DOHH2 (cell line): ENCODE results near the gene MAP3K20.
"Not testable (repeated sequence)": the region's sequence is repeated elsewhere in the genome, so short reads cannot be mapped to it uniquely, and the experiment has no call there.

ENCODE experiments used
- H3F3A ChIP-seq: fragments of 200-600 bp; sonication (generic), shearing (Covaris generic); 2 replicates; pipeline ENCODE4 v1.6.0; 2016; ENCODE audit warnings: antibody characterized with exemption, mild to moderate bottlenecking; ENCODE audit not compliant: control insufficient read depth, insufficient read depth
- H3K27ac ChIP-seq: fragments of 200-600 bp; sonication (generic); 2 replicates; pipeline ENCODE4 v1.5.1; 2014; ENCODE audit warnings: low read depth, mild to moderate bottlenecking, low read length, moderate library complexity
- H3K27me3 ChIP-seq: fragments of 200-600 bp; sonication (generic); 2 replicates; pipeline ENCODE4 v1.6.1; 2014; ENCODE audit warnings: mild to moderate bottlenecking, low read length, mixed read lengths; ENCODE audit not compliant: control insufficient read depth
- H3K36me3 ChIP-seq: fragments of 200-600 bp; sonication (generic); 2 replicates; pipeline ENCODE4 v1.6.1; 2014; ENCODE audit warnings: mild to moderate bottlenecking, low read length, moderate library complexity, mixed read lengths; ENCODE audit not compliant: control insufficient read depth
- H3K4me1 ChIP-seq: fragments of 200-600 bp; sonication (generic); 2 replicates; pipeline ENCODE4 v1.6.1; 2014; ENCODE audit warnings: mild to moderate bottlenecking, low read length, mixed read lengths; ENCODE audit not compliant: control insufficient read depth
- H3K4me2 ChIP-seq: fragments of 200-600 bp; sonication (generic); 2 replicates; pipeline ENCODE4 v1.6.0; 2014; ENCODE audit warnings: mild to moderate bottlenecking, low read length, moderate library complexity
- H3K4me3 ChIP-seq: fragments of 200-600 bp; sonication (generic); 2 replicates; pipeline ENCODE4 v1.5.1; 2014; ENCODE audit warnings: mild to moderate bottlenecking, low read length, mixed read lengths
- H3K79me2 ChIP-seq: fragments of 200-600 bp; sonication (generic); 2 replicates; pipeline ENCODE4 v1.6.1; 2014; ENCODE audit warnings: mild to moderate bottlenecking, low read length, mixed read lengths; ENCODE audit not compliant: control insufficient read depth
- H3K9me2 ChIP-seq: fragments of 200-600 bp; sonication (generic); replicated peaks from 2 replicates; pipeline ENCODE4 v1.6.1; 2014; ENCODE audit warnings: mild to moderate bottlenecking, low read length, mixed read lengths; ENCODE audit not compliant: control insufficient read depth
- H3K9me3 ChIP-seq: fragments of 200-600 bp; sonication (generic); 2 replicates; pipeline ENCODE4 v1.6.1; 2014; ENCODE audit warnings: antibody characterized with exemption, low read length, mixed read lengths; ENCODE audit not compliant: control insufficient read depth, insufficient read depth
- H4K20me1 ChIP-seq: fragments of 200-600 bp; sonication (generic); 2 replicates; pipeline ENCODE4 v1.6.0; 2014; ENCODE audit warnings: low read depth, mild to moderate bottlenecking, antibody characterized with exemption, low read length, moderate library complexity; ENCODE audit not compliant: control insufficient read depth, insufficient read depth
- CTCF ChIP-seq: fragments of 200-600 bp; sonication (generic); IDR thresholded peaks from one replicate; pipeline ENCODE4 v1.5.1; 2014; ENCODE audit warnings: antibody characterized with exemption, mild to moderate bottlenecking, low read depth, low read length; ENCODE audit not compliant: poor library complexity, severe bottlenecking
- EZH2phosphoT487 ChIP-seq: fragments of 200-600 bp; sonication (generic); IDR thresholded peaks from 2 replicates; pipeline ENCODE4 v1.6.1; 2017; ENCODE audit warnings: borderline replicate concordance, mild to moderate bottlenecking, antibody characterized with exemption, low read length, moderate library complexity, mixed read lengths

MAP3K20 gene

GRCh38 chr2:173161040-173161439 lies 85.4 kb downstream of the MAP3K20 start:
- no peaks in the 10 kb centered on the region for H3K9me2 ChIP-seq
- H3K4me1 ChIP-seq, result no peaks in the 10 kb centered on the region
- H4K20me1 ChIP-seq, result no peaks in the 10 kb centered on the region; the same call in 1 of the 2 replicates
- peaks cover 2% of the 10 kb centered on the region; the same call in 1 of the 2 replicates for H3K36me3 ChIP-seq
- no peaks in the 10 kb centered on the region for H3K27me3 ChIP-seq
- peaks cover 17% of the 10 kb centered on the region for H3K79me2 ChIP-seq
- H3K4me3 ChIP-seq, result no peak overlapping the region
- H3K27ac ChIP-seq, result no peak overlapping the region
- no peaks in the 10 kb centered on the region for H3F3A ChIP-seq
- no peak for TF ChIP-seq CTCF
- no peak for TF ChIP-seq EZH2phosphoT487
- H3K4me2 ChIP-seq, result no peak overlapping the region
- H3K9me3 ChIP-seq, result no peaks in the 10 kb centered on the region; the same call in 1 of the 2 replicates

GRCh38 chr2:173161507-173161906 lies 85.9 kb downstream of the MAP3K20 start:
- Histone ChIP-seq H3K27ac (no peak overlapping the region), H3K79me2 (peaks cover 17% of the 10 kb centered on the region)

GRCh38 chr2:173163357-173163756 lies 87.7 kb downstream of the MAP3K20 start:
- not testable (repeated sequence) for H4K20me1 ChIP-seq, H3F3A ChIP-seq, H3K4me2 ChIP-seq, H3K27ac ChIP-seq, H3K36me3 ChIP-seq, H3K9me2 ChIP-seq, H3K9me3 ChIP-seq, H3K4me1 ChIP-seq, H3K27me3 ChIP-seq, H3K4me3 ChIP-seq
- peaks cover 14% of the 10 kb centered on the region for H3K79me2 ChIP-seq

More at GRCh38 chr2:173161507-173161906, 85.9 kb downstream of the MAP3K20 start:
- no peaks in the 10 kb centered on the region for H3F3A ChIP-seq
- no peaks in the 10 kb centered on the region; the same call in 1 of the 2 replicates for H3K9me3 ChIP-seq
- H3K4me1 ChIP-seq, result no peaks in the 10 kb centered on the region
- H4K20me1 ChIP-seq, result no peaks in the 10 kb centered on the region; the same call in 1 of the 2 replicates
- no peaks in the 10 kb centered on the region for H3K9me2 ChIP-seq
- no peak for TF ChIP-seq EZH2phosphoT487
- no peak for TF ChIP-seq CTCF
- H3K27me3 ChIP-seq, result no peaks in the 10 kb centered on the region
- no peak overlapping the region for H3K4me3 ChIP-seq
- peaks cover 2% of the 10 kb centered on the region; the same call in 1 of the 2 replicates for H3K36me3 ChIP-seq
- H3K4me2 ChIP-seq, result no peak overlapping the region

- no peak overlapping the region for H3K27ac ChIP-seq
- H3K36me3 ChIP-seq, result peaks cover 2% of the 10 kb centered on the region; the same call in 1 of the 2 replicates
- no peaks in the 10 kb centered on the region for H3K27me3 ChIP-seq
- H3K79me2 ChIP-seq, result peaks cover 6% of the 10 kb centered on the region; the same call in 1 of the 2 replicates
- no peaks in the 10 kb centered on the region; the same call in 1 of the 2 replicates for H4K20me1 ChIP-seq
- H3F3A ChIP-seq, result no peaks in the 10 kb centered on the region
- H3K4me1 ChIP-seq, result no peaks in the 10 kb centered on the region
- no peaks in the 10 kb centered on the region; the same call in 1 of the 2 replicates for H3K9me3 ChIP-seq
- no peak overlapping the region for H3K4me2 ChIP-seq
- TF ChIP-seq CTCF (no peak), EZH2phosphoT487 (no peak)
- no peak overlapping the region for H3K4me3 ChIP-seq
- no peaks in the 10 kb centered on the region for H3K9me2 ChIP-seq
Measured at GRCh38 chr2:173164396-173164795, 88.8 kb downstream of the MAP3K20 start.
